Measurements from ENCODE around the gene CHSY1.
"Not testable (repeated sequence)": the region's sequence is repeated elsewhere in the genome, so short reads cannot be mapped to it uniquely, and the experiment has no call there.

The CHSY1 gene

DNA sequence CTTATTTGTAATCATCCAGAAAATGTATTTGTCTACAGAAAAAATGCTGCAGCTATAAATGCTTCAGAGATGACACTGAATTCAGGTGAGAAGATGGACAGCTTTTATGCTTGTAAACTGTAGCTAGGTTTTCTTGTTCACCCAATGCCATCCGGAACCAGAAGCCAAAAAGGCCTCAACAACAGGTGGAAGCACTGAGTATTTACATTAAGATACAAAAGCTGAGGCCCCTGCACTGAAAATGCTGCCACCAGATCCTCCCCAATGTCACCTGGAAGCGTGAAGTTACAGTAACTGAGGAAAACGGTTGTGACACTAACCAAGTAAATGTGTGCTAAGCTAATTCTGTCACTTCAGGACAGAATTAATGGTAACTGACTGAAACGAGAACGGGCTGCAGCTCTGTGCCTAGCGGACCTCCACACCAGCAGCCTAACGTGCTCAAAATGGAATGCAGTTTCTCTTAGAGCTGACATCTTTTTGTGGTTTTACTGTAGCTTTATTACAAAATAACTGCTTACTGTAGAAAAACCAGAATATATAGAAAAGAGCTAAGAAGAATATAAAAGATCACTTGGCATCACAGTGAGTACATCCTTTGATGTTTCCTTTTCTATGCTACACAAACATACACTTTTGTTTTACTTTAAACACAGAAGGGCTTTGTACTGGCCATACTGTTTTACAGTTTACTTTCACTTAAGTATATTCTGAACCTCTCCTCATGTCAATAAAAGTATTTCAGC, 7.6 kb downstream of the CHSY1 start:
- DNase-seq = no peak

GRCh38 chr15:101243420-101243819, 8.4 kb downstream of the CHSY1 start:
- DNase-seq = no peak

DNA sequence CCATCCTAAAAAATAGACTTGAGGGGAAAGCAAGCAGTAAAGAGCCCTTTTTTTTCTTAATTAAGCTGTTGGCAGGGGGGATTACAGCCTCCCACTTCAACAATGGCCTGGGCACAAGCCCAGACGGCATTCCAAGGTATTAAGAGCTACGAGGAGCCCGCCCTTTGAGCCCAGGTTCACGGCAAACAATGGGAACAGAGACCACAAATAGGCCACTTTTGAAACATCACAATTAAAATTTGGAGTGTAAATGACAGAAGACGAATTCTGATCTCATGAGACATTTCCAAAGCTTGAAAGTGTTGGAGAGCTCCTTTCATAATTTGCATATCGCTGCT, 8.9 kb downstream of the CHSY1 start:
- no peak for DNase-seq

DNA sequence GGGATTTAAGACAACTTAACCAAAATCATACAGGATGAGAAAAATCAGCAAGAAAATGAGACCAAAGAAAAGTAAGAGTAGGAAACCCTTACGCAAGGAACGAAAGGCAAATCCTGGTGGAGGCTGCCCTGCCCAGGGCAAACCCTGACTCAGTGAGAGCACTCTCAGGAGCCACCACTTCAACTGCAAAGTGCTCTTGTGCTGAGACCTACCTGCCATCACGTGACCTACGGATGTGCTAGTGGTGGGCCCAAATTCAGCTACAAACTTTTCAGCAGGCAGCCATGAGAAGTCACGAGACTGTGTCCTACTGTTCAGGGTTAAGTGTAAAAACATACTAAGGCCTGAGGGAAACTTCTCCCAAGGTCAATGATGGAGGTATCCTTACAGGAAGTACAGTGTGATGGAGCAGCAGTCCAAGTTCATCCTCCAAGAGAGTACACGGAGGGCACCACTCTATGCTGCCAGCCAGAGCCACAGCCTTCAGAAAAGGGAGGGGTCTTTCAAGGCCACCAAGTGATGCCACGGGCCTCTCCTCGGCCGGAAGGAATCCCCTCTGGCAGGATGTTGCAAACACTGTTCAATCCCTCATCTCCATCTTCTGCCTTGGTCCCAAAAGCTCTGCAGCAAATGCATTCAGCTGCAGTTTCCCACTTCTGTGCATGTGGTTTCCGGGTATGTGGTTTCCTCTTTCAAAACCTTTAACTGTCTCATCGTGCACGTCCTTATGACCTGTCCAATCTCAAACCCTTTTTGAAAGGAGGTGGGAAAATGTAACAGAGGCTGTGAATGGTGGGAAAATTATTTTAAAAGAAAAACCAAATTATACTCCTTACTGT, 9.5 kb downstream of the CHSY1 start:
- no peak for DNase-seq

GRCh38 chr15:101240358-101240757, 11.5 kb downstream of the CHSY1 start:
- no peak for DNase-seq

DNA sequence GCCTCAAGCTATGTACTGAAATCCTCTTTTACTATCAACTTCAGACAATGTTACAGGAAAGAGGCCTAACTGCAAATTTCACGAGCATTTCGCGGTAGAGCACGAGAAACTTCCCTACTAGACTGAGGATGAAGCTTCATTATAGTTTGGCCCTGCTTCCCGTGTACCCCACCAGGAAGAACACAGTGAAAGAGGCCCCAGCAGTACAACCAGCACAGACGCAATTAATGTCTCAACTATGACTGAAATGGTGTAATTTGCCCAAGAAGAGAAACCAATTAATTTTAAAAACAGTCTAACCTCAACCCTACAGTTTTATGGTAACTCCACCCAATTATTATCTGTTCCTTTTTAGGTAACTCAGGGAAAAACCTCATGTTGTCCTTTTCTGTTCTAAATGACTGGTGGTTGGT, 12.1 kb downstream of the CHSY1 start:
- DNase-seq = no peak

DNA sequence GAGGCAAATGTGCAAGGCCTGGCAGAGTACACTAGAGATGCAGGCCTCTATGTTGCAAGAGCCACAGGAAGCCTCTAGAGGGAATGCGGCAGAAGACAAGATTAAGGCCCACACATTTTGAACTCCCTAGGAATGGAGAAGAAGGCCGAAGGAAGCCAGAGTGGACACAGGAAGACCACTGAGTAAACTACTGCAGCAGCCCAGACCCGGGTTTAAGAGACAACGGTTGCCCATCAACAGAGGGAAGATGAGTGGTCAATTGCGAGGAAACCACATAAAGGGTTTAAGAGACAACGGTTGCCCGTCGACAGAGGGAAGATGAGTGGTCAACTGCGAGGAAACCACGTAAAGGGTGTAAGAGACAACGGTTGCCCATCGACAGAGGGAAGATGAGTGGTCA, 14.6 kb downstream of the CHSY1 start:
- no peak for DNase-seq

GRCh38 chr15:101233651-101234280, 18.1 kb downstream of the CHSY1 start:
- DNase-seq = no peak

DNA sequence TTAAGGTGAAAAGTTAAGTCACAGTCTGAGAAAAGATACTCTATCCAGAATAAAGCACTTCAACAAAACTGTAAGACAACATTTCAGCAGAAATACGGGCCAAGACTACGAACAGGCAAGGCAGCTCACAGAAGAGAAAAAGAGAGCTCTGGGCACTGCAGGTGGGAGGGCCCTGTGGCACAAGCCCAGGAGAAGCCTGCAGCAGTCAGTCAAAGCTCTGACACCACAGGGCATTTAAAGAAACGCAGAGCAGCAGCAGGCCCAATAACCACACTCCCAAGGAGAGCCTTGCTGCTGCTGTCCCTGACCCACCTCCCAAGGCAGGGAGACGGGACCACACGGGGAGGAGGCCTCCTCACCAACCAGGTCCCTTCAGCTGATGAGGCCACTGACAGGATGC, 19.2 kb downstream of the CHSY1 start:
- DNase-seq = no peak

GRCh38 chr15:101228313-101228712, 23.5 kb downstream of the CHSY1 start:
- no peak for DNase-seq

DNA sequence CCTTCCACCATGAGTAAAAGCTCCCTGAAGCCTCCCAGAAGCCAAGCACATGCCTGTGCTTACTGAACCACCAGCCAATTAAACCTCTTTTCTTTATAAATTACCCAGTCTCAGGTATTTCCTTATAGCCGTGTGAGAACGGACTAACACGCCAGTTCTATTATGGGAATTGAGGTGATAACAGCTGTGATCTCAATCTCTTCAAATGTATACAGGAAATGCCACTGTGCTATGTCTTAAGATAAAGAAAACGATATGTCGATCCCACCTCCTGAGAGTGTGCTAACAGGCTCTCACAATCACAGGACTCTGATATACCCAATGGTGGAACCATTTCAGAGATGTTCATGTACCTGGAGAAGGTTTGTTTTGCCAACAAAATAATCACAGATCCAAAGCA, 26.2 kb downstream of the CHSY1 start:
- no peak for DNase-seq

DNA sequence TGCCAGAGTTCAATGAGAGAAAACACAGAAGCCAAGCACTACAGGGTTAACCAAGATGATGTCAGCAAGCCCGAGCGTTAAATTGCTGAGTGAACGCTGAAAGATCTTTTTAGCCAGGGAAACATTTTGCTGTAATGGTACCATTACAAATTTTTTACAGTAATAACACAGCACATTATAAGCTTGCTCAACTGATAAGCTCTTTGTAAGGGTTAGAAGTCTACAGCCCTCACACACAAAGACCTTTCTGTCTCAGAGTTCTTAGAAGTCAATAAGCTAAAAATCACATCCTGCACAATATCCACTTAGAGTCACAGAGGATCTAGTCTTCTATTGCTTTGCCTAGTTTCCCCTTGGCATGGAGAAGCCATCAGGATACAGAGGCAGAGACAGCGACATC, 29.9 kb downstream of the CHSY1 start:
- no peak for DNase-seq

DNA sequence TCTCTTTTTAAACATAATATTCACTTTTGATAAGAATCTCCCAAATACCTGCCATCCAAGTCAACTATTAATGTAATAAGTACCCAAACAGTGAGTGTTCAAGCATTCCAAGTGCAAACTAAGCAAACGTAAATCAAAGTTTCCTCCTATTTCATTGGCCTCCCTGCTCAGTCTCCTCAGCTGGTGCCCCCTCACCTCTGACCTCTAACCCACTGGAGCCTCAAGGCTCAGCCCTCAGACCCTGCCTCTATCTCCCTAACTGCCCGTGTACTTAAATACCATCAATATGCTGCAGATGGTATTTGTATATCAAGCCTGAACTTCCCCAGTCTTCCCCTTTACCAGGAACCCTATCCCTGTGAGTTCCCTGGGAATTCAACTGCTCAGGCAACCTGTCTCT, 31.8 kb downstream of the CHSY1 start:
- DNase-seq = no peak

- no peak for DNase-seq
Measured at GRCh38 chr15:101219441-101219840, 32.4 kb downstream of the CHSY1 start.

GRCh38 chr15:101217446-101217845, 34.4 kb downstream of the CHSY1 start:
- no peak for DNase-seq

DNA sequence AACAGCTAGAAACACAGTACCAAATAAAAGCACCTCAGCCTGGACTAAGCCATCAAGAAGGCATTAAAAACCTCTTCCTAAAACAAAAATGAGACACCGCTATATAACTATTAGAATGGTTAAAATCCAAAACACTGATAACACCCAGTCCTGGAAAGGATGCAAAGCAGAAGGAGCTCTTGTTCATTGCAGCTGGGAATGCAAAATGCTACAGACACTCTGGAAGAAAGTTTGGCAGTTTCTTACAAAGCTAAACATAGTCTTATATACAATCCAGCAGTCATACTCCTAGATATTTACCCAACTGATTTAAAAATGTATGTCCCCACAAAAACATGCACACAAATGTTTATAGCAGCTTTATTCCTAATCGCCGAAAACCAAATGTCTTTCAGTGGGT, 35.7 kb downstream of the CHSY1 start:
- no peak for DNase-seq

- DNase-seq = no peak
Measured at GRCh38 chr15:101215681-101216080, 36.2 kb downstream of the CHSY1 start.

DNA sequence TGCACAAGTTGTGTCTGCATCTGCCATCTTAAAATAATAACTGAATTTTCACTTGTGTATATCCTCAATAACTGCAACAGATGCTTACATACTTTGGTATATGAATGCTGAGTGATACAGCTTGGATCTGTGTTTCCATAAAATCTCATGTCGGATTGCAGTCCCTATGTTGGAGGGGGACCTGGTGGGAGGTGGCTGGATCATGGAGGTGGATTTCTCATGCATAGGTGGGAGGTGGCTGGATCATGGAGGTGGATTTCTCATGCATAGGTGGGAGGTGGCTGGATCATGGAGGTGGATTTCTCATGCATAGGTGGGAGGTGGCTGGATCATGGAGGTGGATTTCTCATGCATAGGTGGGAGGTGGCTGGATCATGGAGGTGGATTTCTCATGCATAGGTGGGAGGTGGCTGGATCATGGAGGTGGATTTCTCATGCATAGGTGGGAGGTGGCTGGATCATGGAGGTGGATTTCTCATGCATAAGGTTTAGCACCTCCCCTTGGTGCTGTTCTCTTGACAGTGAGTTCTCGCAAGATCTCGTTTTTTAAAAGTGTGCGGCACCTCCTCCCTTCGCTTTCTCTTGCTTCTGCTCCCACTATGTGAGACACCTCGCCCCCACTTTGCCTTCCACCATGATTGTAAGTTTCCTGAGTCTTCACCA, 37.3 kb downstream of the CHSY1 start:
- not testable (repeated sequence) for DNase-seq

DNA sequence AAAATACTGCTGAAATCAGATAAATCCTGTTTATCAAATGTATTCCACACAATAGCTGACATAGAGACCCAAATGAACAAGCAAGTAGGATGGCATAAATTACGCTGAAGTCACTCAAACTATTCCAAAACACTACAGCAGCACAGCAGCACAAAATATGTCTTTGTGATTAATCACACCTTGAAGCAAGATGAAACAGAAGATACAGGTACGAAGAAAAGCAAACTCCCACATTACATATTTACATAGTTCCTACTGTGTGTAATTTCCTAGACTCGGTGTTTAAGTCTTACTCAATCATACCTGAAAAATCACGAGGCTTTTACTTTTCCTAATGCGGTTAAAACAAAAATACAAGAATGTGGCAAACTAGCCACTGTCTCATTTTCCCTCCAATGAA, 38.3 kb downstream of the CHSY1 start:
- no peak for DNase-seq

GRCh38 chr15:101213147-101213546, 38.7 kb downstream of the CHSY1 start:
- DNase-seq = no peak

DNA sequence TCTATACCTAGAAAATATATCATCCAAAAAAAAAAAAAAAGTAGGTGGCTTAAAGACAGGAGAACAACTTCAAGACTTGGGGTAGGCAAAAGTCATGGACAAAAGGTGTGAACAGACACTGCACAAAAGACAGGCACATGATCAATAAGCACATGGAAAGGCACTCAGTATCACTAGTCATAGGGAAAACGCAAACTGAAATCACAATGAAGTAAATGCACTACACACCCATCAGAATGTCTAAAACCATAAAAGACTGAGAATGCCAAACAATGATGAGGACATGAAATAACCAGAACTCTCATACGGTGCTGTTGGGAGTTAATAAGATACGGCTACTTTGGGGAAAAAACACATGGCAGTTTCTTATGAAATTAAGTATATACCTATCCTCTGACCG, 40.0 kb downstream of the CHSY1 start:
- DNase-seq = no peak

- DNase-seq = no peak
Measured at GRCh38 chr15:101210466-101210865, 41.4 kb downstream of the CHSY1 start.

- DNase-seq = no peak
Measured at GRCh38 chr15:101210058-101210457, 41.8 kb downstream of the CHSY1 start.

Measured in NCI-H510A (cell line).